Prostate gland (tissue), 2 donors: ENCODE measurements around the gene FAS.

Experiments
- CTCF ChIP-seq, 4 experiments: fragments of 200-600 bp in 2 of 4; fragments of 450-650 bp in 2 of 4; sonication (generic) in 2 of 4; IDR thresholded peaks; 1 replicate in 3 of 4; 2 replicates in 1 of 4; pipeline ENCODE4 v1.5.1; 2016 to 2019; ENCODE audit warnings: antibody characterized with exemption in 4 of 4, mild to moderate bottlenecking in 2 of 4, moderate library complexity in 2 of 4
- POLR2A ChIP-seq: fragments of 450-650 bp; IDR thresholded peaks from one replicate; pipeline ENCODE4 v1.6.1; 2016; ENCODE audit warnings: antibody characterized with exemption, mild to moderate bottlenecking
- POLR2AphosphoS5 ChIP-seq: sonication (generic); formaldehyde crosslinking; IDR thresholded peaks from one replicate; pipeline ENCODE4 v1.6.1; 2017; ENCODE audit warnings: antibody characterized with exemption

- TF ChIP-seq CTCF (IDR thresholded peaks at IDR 0.05) (no peak), POLR2A (no peak), POLR2AphosphoS5 (no peak)
Measured at GRCh38 chr10:88946965-88947590, 43.5 kb upstream of the FAS start.
